Adipocyte (in vitro differentiated cells): ENCODE results near the gene PRKN.
A peak's percentile ranks its signal among the peaks of the same experiment; 100 is the strongest.

Experiments used
- DNase-seq: peaks from one replicate; pipeline ENCODE4 v3.0.0-alpha.2; 2015; ENCODE audit warnings: low read depth
- H3K27me3 ChIP-seq: replicated peaks from 2 replicates; pipeline ENCODE4 v1.7.0; 2013; ENCODE audit warnings: mild to moderate bottlenecking, low read length, moderate library complexity; ENCODE audit not compliant: control insufficient read depth, insufficient read depth
- H3K36me3 ChIP-seq: 2 replicates; pipeline ENCODE4 v1.7.0; 2013; ENCODE audit warnings: low read length, mild to moderate bottlenecking, moderate library complexity; ENCODE audit not compliant: control insufficient read depth, insufficient read depth, severe bottlenecking
- H3K4me1 ChIP-seq: 2 replicates; pipeline ENCODE4 v1.7.0; 2013; ENCODE audit warnings: mild to moderate bottlenecking, low read length, moderate library complexity; ENCODE audit not compliant: control insufficient read depth, insufficient read depth
- H3K4me3 ChIP-seq: 2 replicates; pipeline ENCODE4 v1.7.0; 2013; ENCODE audit warnings: mild to moderate bottlenecking, low read length, moderate library complexity
- H3K9ac ChIP-seq: 2 replicates; pipeline ENCODE4 v1.7.0; 2013; ENCODE audit warnings: mild to moderate bottlenecking, low read length, moderate library complexity
- H3K9me3 ChIP-seq: 2 replicates; pipeline ENCODE4 v1.7.0; 2013; ENCODE audit warnings: mild to moderate bottlenecking, low read length, moderate library complexity; ENCODE audit not compliant: control insufficient read depth

PRKN gene

GRCh38 chr6:161686655-161687054 lies 1040.9 kb downstream of the PRKN start:
- Histone ChIP-seq H3K9me3 (no peaks in the 10 kb centered on the region), H3K4me1 (no peaks in the 10 kb centered on the region), H3K27me3 (no peaks in the 10 kb centered on the region), H3K4me3 (no peak overlapping the region), H3K36me3 (no peaks in the 10 kb centered on the region), H3K9ac (no peak overlapping the region)
- DNase-seq = peak; percentile 4

GRCh38 chr6:161684731-161685475 lies 1042.7 kb downstream of the PRKN start:
- DNase-seq = peak; percentile 53
- H3K27me3 ChIP-seq = no peaks in the 10 kb centered on the region
- H3K36me3 ChIP-seq = no peaks in the 10 kb centered on the region
- H3K4me3 ChIP-seq = no peak overlapping the region
- H3K9ac ChIP-seq = no peak overlapping the region
- H3K4me1 ChIP-seq = no peaks in the 10 kb centered on the region
- no peaks in the 10 kb centered on the region for H3K9me3 ChIP-seq

- Histone ChIP-seq H3K4me1 (no peaks in the 10 kb centered on the region), H3K9ac (no peak overlapping the region), H3K36me3 (no peaks in the 10 kb centered on the region), H3K4me3 (no peak overlapping the region), H3K9me3 (no peaks in the 10 kb centered on the region), H3K27me3 (no peaks in the 10 kb centered on the region)
- DNase-seq = no peak
Observed at GRCh38 chr6:161683400-161683799, 1044.2 kb downstream of the PRKN start.

GRCh38 chr6:161682982-161683381 lies 1044.6 kb downstream of the PRKN start:
- no peak for DNase-seq
- H3K27me3 ChIP-seq = no peaks in the 10 kb centered on the region
- H3K36me3 ChIP-seq = no peaks in the 10 kb centered on the region
- no peaks in the 10 kb centered on the region for H3K4me1 ChIP-seq
- H3K9me3 ChIP-seq = no peaks in the 10 kb centered on the region
- no peak overlapping the region for H3K4me3 ChIP-seq
- H3K9ac ChIP-seq = no peak overlapping the region

GRCh38 chr6:161679980-161680538 lies 1047.5 kb downstream of the PRKN start:
- H3K27me3 ChIP-seq = no peaks in the 10 kb centered on the region
- DNase-seq = no peak
- H3K4me1 ChIP-seq = no peaks in the 10 kb centered on the region

GRCh38 chr6:161677188-161677587 lies 1050.4 kb downstream of the PRKN start:
- Histone ChIP-seq H3K9me3 (no peaks in the 10 kb centered on the region), H3K27me3 (no peaks in the 10 kb centered on the region), H3K36me3 (no peaks in the 10 kb centered on the region), H3K4me3 (no peak overlapping the region), H3K9ac (no peak overlapping the region), H3K4me1 (no peaks in the 10 kb centered on the region)
- no peak for DNase-seq

More at GRCh38 chr6:161679980-161680538, 1047.5 kb downstream of the PRKN start:
- H3K9me3 ChIP-seq = no peaks in the 10 kb centered on the region
- no peak overlapping the region for H3K4me3 ChIP-seq
- H3K36me3 ChIP-seq = no peaks in the 10 kb centered on the region
- no peak overlapping the region for H3K9ac ChIP-seq

- no peaks in the 10 kb centered on the region for H3K9me3 ChIP-seq
Observed at GRCh38 chr6:161676586-161676985, 1051.0 kb downstream of the PRKN start.

GRCh38 chr6:161674930-161675682 lies 1052.5 kb downstream of the PRKN start:
- no peaks in the 10 kb centered on the region for H3K4me1 ChIP-seq
- no peak overlapping the region for H3K4me3 ChIP-seq

More at GRCh38 chr6:161676586-161676985, 1051.0 kb downstream of the PRKN start:
- H3K9ac ChIP-seq = no peak overlapping the region
- H3K36me3 ChIP-seq = no peaks in the 10 kb centered on the region
- no peaks in the 10 kb centered on the region for H3K4me1 ChIP-seq
- no peaks in the 10 kb centered on the region for H3K27me3 ChIP-seq
- H3K4me3 ChIP-seq = no peak overlapping the region
- no peak for DNase-seq

GRCh38 chr6:161673026-161673425 lies 1054.5 kb downstream of the PRKN start:
- Histone ChIP-seq H3K4me3 (no peak overlapping the region), H3K4me1 (no peaks in the 10 kb centered on the region), H3K9me3 (no peaks in the 10 kb centered on the region), H3K9ac (no peak overlapping the region), H3K36me3 (no peaks in the 10 kb centered on the region), H3K27me3 (no peaks in the 10 kb centered on the region)
- no peak for DNase-seq

More at GRCh38 chr6:161674930-161675682, 1052.5 kb downstream of the PRKN start:
- H3K9ac ChIP-seq = no peak overlapping the region
- no peaks in the 10 kb centered on the region for H3K36me3 ChIP-seq
- no peaks in the 10 kb centered on the region for H3K9me3 ChIP-seq
- no peaks in the 10 kb centered on the region for H3K27me3 ChIP-seq
- DNase-seq = no peak

- Histone ChIP-seq H3K9ac (no peak overlapping the region), H3K9me3 (no peaks in the 10 kb centered on the region), H3K27me3 (no peaks in the 10 kb centered on the region), H3K4me1 (no peaks in the 10 kb centered on the region), H3K4me3 (no peak overlapping the region), H3K36me3 (no peaks in the 10 kb centered on the region)
- no peak for DNase-seq
Observed at GRCh38 chr6:161671117-161671516, 1056.4 kb downstream of the PRKN start.

- DNase-seq = no peak
- H3K4me3 ChIP-seq = no peak overlapping the region
- no peaks in the 10 kb centered on the region for H3K4me1 ChIP-seq
- H3K36me3 ChIP-seq = no peaks in the 10 kb centered on the region
- no peaks in the 10 kb centered on the region for H3K9me3 ChIP-seq
- no peak overlapping the region for H3K9ac ChIP-seq
- no peaks in the 10 kb centered on the region for H3K27me3 ChIP-seq
Observed at GRCh38 chr6:161668665-161669064, 1058.9 kb downstream of the PRKN start.
